HCT116 (cell line): ENCODE results near the gene WWOX. TPM values are rescaled to one million over a fixed set of nuclear protein-coding genes. Genes with fewer than 3 reads are reported as not detected.

ENCODE experiments used
- ATAC-seq: fragments of 200-7000 bp; cut with Tn5 transposase; 2 replicates; pipeline ENCODE4 v1.9.1; 2020; ENCODE audit warnings: mild to moderate bottlenecking, moderate library complexity
- BruUV-seq: library from RNA; stranded (reverse); fragments of 400-500 nt; replicated peaks from 2 replicates; lab custom pipeline; 2021; lab: Mats Ljungman, UMichigan
- CTCF ChIA-PET: fragments of 300-600 bp; sonication (Branson Sonifier 250); formaldehyde crosslinking; loops from one replicate; lab custom pipeline; 2021; ENCODE audit warnings: antibody characterized with exemption; lab: Charles Lee
- POLR2A ChIA-PET: fragments of 300-600, 350-600 bp; sonication (Branson Sonifier 250); formaldehyde crosslinking; loops from one replicate; lab custom pipeline; 2021; ENCODE audit warnings: antibody characterized with exemption; lab: Charles Lee
- RAD21 ChIA-PET, 2 experiments: fragments of 300-600 bp; sonication (Branson Sonifier 250); formaldehyde crosslinking; loops; one replicate each; lab custom pipeline; 2023; ENCODE audit warnings: low total read pairs in 2 of 2; ENCODE audit not compliant: uncharacterized antibody in 2 of 2, unreplicated experiment in 2 of 2, low non-redundant PET in 1 of 2; lab: Charles Lee
- DNase-seq: peaks from one replicate; pipeline ENCODE4 v3.0.0-alpha.2; 2010; ENCODE audit warnings: low read depth, low spot score
- H2AFZ ChIP-seq: fragments of 200-600 bp; shearing (Covaris generic), sonication (generic); 2 replicates; pipeline ENCODE4 v1.6.1; 2017; ENCODE audit warnings: low read depth, mixed run types, mixed read lengths, antibody characterized with exemption, low read length; ENCODE audit not compliant: poor library complexity, severe bottlenecking
- H3K27ac ChIP-seq: 2 replicates; pipeline ENCODE4 v1.5.1; 2012; ENCODE audit warnings: low read depth, low read length
- H3K27me3 ChIP-seq: fragments of 200-600 bp; sonication (generic); 2 replicates; pipeline ENCODE4 v1.6.1; 2016; ENCODE audit warnings: mixed run types, low read length, mixed read lengths; ENCODE audit not compliant: insufficient read depth
- H3K36me3 ChIP-seq, 2 experiments: fragments of 200-500 bp in 1 of 2; fragments of 200-600 bp in 1 of 2; sonication (Bioruptor generic) in 1 of 2; sonication (generic) in 1 of 2; 2 replicates each; pipeline versions ENCODE4 v1.5.1 to v1.6.1; 2014 to 2016; ENCODE audit warnings: low read length in 2 of 2, inconsistent platforms in 1 of 2, mixed read lengths in 1 of 2, mixed run types in 1 of 2; ENCODE audit not compliant: insufficient read depth in 2 of 2, control insufficient read depth in 1 of 2
- H3K4me1 ChIP-seq, 2 experiments: fragments of 200-600 bp in 1 of 2; sonication (generic) in 1 of 2; 2 replicates each; pipeline versions ENCODE4 v1.5.1 to v1.6.1; 2012 to 2017; ENCODE audit warnings: low read length in 2 of 2, inconsistent platforms in 1 of 2, mild to moderate bottlenecking in 1 of 2, mixed read lengths in 1 of 2, mixed run types in 1 of 2, moderate library complexity in 1 of 2; ENCODE audit not compliant: insufficient read depth in 2 of 2, control insufficient read depth in 1 of 2
- H3K4me2 ChIP-seq: fragments of 200-600 bp; sonication (generic); 2 replicates; pipeline ENCODE4 v1.6.1; 2017; ENCODE audit warnings: mixed run types, low read length, mixed read lengths
- H3K4me3 ChIP-seq, 2 experiments: fragments of 200-600 bp in 1 of 2; sonication (generic) in 1 of 2; replicated peaks in 1 of 2; 2 replicates each; pipeline ENCODE4 v1.5.1; 2011 to 2016; ENCODE audit warnings: low read length in 2 of 2, control low read depth in 1 of 2, low read depth in 1 of 2, mild to moderate bottlenecking in 1 of 2, mixed read lengths in 1 of 2, mixed run types in 1 of 2
- H3K79me2 ChIP-seq: fragments of 200-600 bp; sonication (generic); 2 replicates; pipeline ENCODE4 v1.6.1; 2017; ENCODE audit warnings: mild to moderate bottlenecking, mixed run types, low read length, moderate library complexity, mixed read lengths; ENCODE audit not compliant: insufficient read depth
- H3K9ac ChIP-seq: fragments of 200-600 bp; sonication (generic); 2 replicates; pipeline ENCODE4 v1.6.1; 2016; ENCODE audit warnings: low read length, mixed read lengths
- H3K9me2 ChIP-seq: fragments of 200-600 bp; sonication (generic), shearing (Covaris generic); 2 replicates; pipeline ENCODE4 v1.6.1; 2017; ENCODE audit warnings: mixed run types, mild to moderate bottlenecking, moderate library complexity; ENCODE audit not compliant: insufficient read depth
- H3K9me3 ChIP-seq, 2 experiments: fragments of 200-500 bp in 1 of 2; fragments of 200-600 bp in 1 of 2; sonication (Bioruptor generic) in 1 of 2; sonication (generic) in 1 of 2; 2 replicates each; pipeline ENCODE4 v1.6.1; 2014 to 2017; ENCODE audit warnings: low read length in 2 of 2, mixed read lengths in 2 of 2, inconsistent platforms in 1 of 2, low read depth in 1 of 2, mild to moderate bottlenecking in 1 of 2, mixed run types in 1 of 2, moderate library complexity in 1 of 2; ENCODE audit not compliant: control insufficient read depth in 1 of 2, insufficient read depth in 1 of 2
- H4K20me1 ChIP-seq: fragments of 200-600 bp; sonication (generic), shearing (Covaris generic); 2 replicates; pipeline ENCODE4 v1.6.1; 2017; ENCODE audit warnings: mixed run types, mild to moderate bottlenecking, moderate library complexity; ENCODE audit not compliant: insufficient read depth
- ATF3 ChIP-seq: IDR thresholded peaks from 2 replicates; pipeline ENCODE4 v1.6.1; 2012
- CBX3 ChIP-seq: IDR thresholded peaks from 2 replicates; pipeline ENCODE4 v1.6.1; 2012; ENCODE audit warnings: low read depth
- CEBPB ChIP-seq: IDR thresholded peaks from 2 replicates; pipeline ENCODE4 v1.6.1; 2012; ENCODE audit warnings: low read depth
- CTCF ChIP-seq, 3 experiments: fragments of 200-600 bp in 1 of 3; sonication (generic) in 1 of 3; IDR thresholded peaks in 2 of 3; conservative IDR thresholded peaks in 1 of 3; 2 replicates each; pipeline ENCODE4 v1.5.1; 2012 to 2017; ENCODE audit warnings: low read depth in 2 of 3, low read length in 2 of 3, antibody characterized with exemption in 1 of 3, borderline replicate concordance in 1 of 3, control low read depth in 1 of 3, mild to moderate bottlenecking in 1 of 3, mixed read lengths in 1 of 3, mixed run types in 1 of 3, moderate library complexity in 1 of 3; ENCODE audit not compliant: insufficient read depth in 1 of 3
- EZH2 ChIP-seq: fragments of 200-600 bp; sonication (generic); IDR thresholded peaks from 2 replicates; pipeline ENCODE4 v1.6.1; 2017; ENCODE audit warnings: antibody characterized with exemption, mixed run types
- JUND ChIP-seq: IDR thresholded peaks from 2 replicates; pipeline ENCODE4 v1.6.1; 2012
- MAX ChIP-seq: IDR thresholded peaks from 2 replicates; pipeline ENCODE4 v1.6.1; 2012
- POLR2A ChIP-seq: IDR thresholded peaks from 2 replicates; pipeline ENCODE4 v1.7.0; 2011; ENCODE audit warnings: borderline replicate concordance; ENCODE audit not compliant: insufficient read depth, insufficient read length; ENCODE audit errors: extremely low read depth
- RAD21 ChIP-seq: IDR thresholded peaks from 2 replicates; pipeline ENCODE4 v1.6.1; 2012; ENCODE audit warnings: low read depth, mild to moderate bottlenecking
- SIN3A ChIP-seq: IDR thresholded peaks from 2 replicates; pipeline ENCODE4 v1.6.1; 2012; ENCODE audit warnings: low read depth
- TCF7L2 ChIP-seq: IDR thresholded peaks from 2 replicates; pipeline ENCODE4 v1.7.0; 2011; ENCODE audit warnings: borderline replicate concordance, inconsistent platforms; ENCODE audit not compliant: insufficient read depth, insufficient read length; ENCODE audit errors: extremely low read depth
- YY1 ChIP-seq: IDR thresholded peaks from 2 replicates; pipeline ENCODE4 v1.6.1; 2011; ENCODE audit warnings: low read length, low read depth, moderate library complexity, mild to moderate bottlenecking; ENCODE audit not compliant: insufficient replicate concordance; ENCODE audit errors: extremely low read depth
- ZFX ChIP-seq: fragments of 450-650 bp; IDR thresholded peaks from 2 replicates; pipeline ENCODE4 v1.6.1; 2017
- ZNF274 ChIP-seq: fragments of 200-500 bp; sonication (Bioruptor generic); IDR thresholded peaks from 2 replicates; pipeline ENCODE4 v1.6.1; 2014; ENCODE audit warnings: mild to moderate bottlenecking, low read depth, low read length, inconsistent platforms
- intact Hi-C: fragments of 100-400 bp; cut with micrococcal nuclease; formaldehyde crosslinking; loops from 2 replicates; pipeline ENCODE4 v1.10.0; 2022
- total RNA-seq: library from RNA; stranded (reverse); gene quantifications from one replicate; pipeline ENCODE4 v1.2.1, GENCODE V29; 2021; ENCODE audit not compliant: unreplicated experiment

Gene WWOX
- total RNA-seq, 1 experiment from 2014 or later = 13.7 TPM

GRCh38 chr16:79061181-79061580 is 961.7 kb downstream of the WWOX start:
- Histone ChIP-seq H3K9me3 (peaks cover 13% of the 10 kb centered on the region in 2 experiments; a peak in 2 of 4 replicates), H2AFZ (no peak overlapping the region), H3K36me3 (no peaks in the 10 kb centered on the region; a peak in 1 of 4 replicates), H3K27ac (no peak overlapping the region), H4K20me1 (no peaks in the 10 kb centered on the region), H3K4me3 (no peak overlapping the region), H3K4me2 (no peak overlapping the region), H3K9me2 (no peaks in the 10 kb centered on the region), H3K9ac (no peak overlapping the region), H3K79me2 (no peaks in the 10 kb centered on the region), H3K4me1 (no peaks in the 10 kb centered on the region), H3K27me3 (no peaks in the 10 kb centered on the region)
- ChIA-PET RAD21 (no interaction called here), CTCF (no interaction called here), POLR2A (no interaction called here)
- ATAC-seq (no peak), DNase-seq (no peak)
- BruUV-seq = no TSS peak
- TF ChIP-seq MAX (no peak), ZNF274 (no peak), ATF3 (no peak), CEBPB (no peak), EZH2 (no peak), YY1 (no peak), CBX3 (no peak), JUND (no peak), POLR2A (no peak), RAD21 (no peak), TCF7L2 (no peak)
- intact Hi-C loops = no loop called here

GRCh38 chr16:79062336-79062735 is 962.9 kb downstream of the WWOX start:
- ATAC-seq = no peak
- Histone ChIP-seq H3K9me3 (peaks cover 13 to 14% of the 10 kb centered on the region in 2 experiments; a peak in 2 of 4 replicates), H3K27me3 (no peaks in the 10 kb centered on the region), H3K4me3 (no peak overlapping the region), H3K9me2 (no peaks in the 10 kb centered on the region), H3K36me3 (no peaks in the 10 kb centered on the region; a peak in 1 of 4 replicates), H3K27ac (no peak overlapping the region), H3K9ac (no peak overlapping the region), H3K4me1 (no peaks in the 10 kb centered on the region), H4K20me1 (no peaks in the 10 kb centered on the region), H2AFZ (no peak overlapping the region), H3K79me2 (no peaks in the 10 kb centered on the region), H3K4me2 (no peak overlapping the region)
- BruUV-seq = no TSS peak
- no peak for DNase-seq
- ChIA-PET RAD21 (no interaction called here), POLR2A (no interaction called here), CTCF (no interaction called here)
- intact Hi-C loops = no loop called here
- no peak for TF ChIP-seq RAD21
- no peak for TF ChIP-seq CTCF (IDR thresholded peaks at IDR 0.05 in 2 of 3, conservative IDR thresholded peaks at IDR 0.05 in 1 of 3; ENCODE audit: borderline replicate concordance in 1 of 3, insufficient read depth in 1 of 3, low read depth in 2 of 3, low read length in 2 of 3)
- TF ChIP-seq ZFX = no peak
- TF ChIP-seq JUND = no peak
- no peak for TF ChIP-seq SIN3A
